Measurements from ENCODE around the gene PARVG. TPM values are rescaled to one million over a fixed set of nuclear protein-coding genes. Genes with fewer than 3 reads are reported as not detected.
"Not testable (repeated sequence)": the region's sequence is repeated elsewhere in the genome, so short reads cannot be mapped to it uniquely, and the experiment has no call there.

Gene PARVG
- total RNA-seq, 1 donor from 2014 or later: 3.1 TPM

DNA sequence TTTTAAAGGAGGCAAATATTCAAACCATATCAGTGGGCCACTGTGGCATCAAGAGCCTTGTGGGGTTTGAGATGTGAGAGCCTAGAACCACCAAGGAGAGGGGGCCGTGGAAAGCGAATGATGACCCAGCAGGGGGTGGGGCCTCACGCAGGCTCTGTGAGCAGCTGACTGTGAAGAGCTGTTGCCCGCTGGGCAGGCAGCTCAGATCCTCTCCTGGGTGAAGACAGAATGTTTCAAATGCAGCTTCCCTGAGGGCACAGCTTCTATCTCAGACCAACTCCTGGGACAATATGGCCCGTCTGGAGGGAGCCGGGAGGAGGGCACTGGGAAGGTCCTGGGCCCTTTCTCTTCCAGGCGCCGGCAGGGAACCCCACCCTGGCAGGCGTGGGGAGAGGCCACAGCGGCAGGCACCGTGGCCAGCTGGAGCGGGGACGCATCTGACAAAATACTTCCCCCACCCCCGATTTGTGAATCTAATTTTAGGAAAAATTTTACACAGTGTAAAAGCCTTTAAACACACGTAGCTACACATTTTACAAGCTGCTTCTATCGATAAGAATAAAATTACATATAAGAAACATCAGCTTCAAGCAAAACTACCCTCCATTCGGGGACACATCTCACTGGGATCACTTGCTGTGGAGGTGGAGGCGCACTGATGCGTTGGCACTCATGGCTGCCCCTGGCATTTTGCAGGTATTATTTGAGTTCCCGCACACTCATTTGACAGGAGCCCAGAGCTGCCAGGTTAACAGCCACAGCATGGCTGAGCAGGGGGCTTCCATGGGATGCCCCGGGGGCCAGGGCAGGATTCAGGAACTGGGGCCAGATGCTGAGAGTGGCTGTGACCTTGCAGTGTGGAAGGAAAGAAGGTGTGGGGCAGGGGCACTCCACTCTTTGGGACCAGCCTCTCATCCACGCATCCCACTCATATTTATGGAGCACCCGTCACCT is 40.3 kb downstream of the PARVG start:
- DNase-seq (ENCODE audit: missing footprints) (no peak), ATAC-seq (no peak)
- intact Hi-C loops (cut with DNase I): no loop called here

DNA sequence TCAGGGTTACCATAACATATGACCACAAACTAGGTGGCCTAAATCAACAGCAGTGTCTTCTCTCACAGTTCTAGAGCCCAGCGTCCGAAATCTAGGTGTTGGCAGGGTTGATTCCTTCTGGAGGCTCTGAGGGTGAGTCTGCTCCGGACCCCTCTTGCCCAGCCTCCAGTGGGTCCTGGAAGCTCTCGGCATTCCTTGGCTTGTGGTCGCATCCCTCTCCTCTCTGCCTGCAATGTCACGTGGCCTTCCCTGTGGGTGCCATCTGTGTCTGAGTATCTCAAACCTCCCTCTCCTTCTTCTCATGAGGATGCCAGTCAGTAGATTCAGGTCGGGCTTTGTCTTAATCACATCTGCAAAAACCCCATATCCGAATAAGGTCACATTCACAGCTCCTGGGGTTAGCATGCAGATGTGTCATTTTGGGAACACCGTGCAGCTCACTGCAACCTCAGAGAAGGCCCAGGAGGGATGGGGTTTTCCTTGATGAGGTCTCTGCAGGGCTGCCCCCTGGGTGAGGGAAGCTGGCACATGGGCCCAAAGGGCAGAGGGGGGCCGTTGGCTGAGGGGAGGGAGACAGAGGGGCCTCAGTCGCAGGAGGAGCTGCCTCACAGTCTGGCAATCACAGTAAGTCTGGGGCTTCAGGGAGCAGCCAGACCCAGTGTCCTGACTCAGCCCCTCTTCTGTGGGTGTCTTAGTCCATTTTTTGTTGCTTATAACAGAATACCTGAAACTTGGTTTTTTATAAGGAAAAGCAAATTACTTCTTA is 41.2 kb downstream of the PARVG start:
- ATAC-seq: no peak
- no peak for DNase-seq (ENCODE audit: missing footprints)
- intact Hi-C loops (cut with DNase I): no loop called here

- DNase-seq (ENCODE audit: missing footprints): no peak
- ATAC-seq: no peak
- intact Hi-C loops (cut with DNase I): no loop called here
Measured at GRCh38 chr22:44224166-44224565, 43.4 kb downstream of the PARVG start.

GRCh38 chr22:44225091-44225689 is 44.5 kb downstream of the PARVG start:
- ATAC-seq: no peak
- intact Hi-C loops (cut with DNase I): no loop called here
- DNase-seq (ENCODE audit: missing footprints): no peak

GRCh38 chr22:44225812-44226211 is 45.1 kb downstream of the PARVG start:
- DNase-seq (ENCODE audit: missing footprints): no peak
- no peak for ATAC-seq
- intact Hi-C loops (cut with DNase I): no loop called here

- DNase-seq (ENCODE audit: missing footprints) (no peak), ATAC-seq (no peak)
- intact Hi-C loops (cut with DNase I): no loop called here
Measured at GRCh38 chr22:44229331-44229730, 48.6 kb downstream of the PARVG start.

- DNase-seq (ENCODE audit: missing footprints): no peak
- no peak for ATAC-seq
- intact Hi-C loops (cut with DNase I): no loop called here
Measured at GRCh38 chr22:44229809-44230208, 49.1 kb downstream of the PARVG start.

DNA sequence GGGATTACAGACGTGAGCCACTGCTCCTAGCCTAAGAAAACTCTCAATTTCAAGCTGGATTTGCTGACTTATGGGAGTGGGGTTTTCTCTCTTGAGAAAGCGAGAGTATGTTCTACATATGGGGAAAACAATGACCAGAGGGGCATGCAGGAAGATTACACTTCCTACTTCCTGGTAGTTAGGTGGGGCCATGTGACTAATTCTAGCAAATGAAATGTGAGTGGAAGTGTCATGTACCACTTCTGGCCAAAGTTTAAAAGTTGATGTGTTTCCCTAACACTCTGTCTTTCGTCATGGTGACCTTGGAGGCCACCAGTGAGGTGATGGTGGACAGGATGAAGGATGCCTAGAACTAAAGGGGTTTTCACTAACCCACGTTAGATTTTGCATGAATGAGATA is 50.5 kb downstream of the PARVG start:
- ATAC-seq (no peak), DNase-seq (ENCODE audit: missing footprints) (no peak)
- intact Hi-C loops (cut with DNase I): no loop called here

GRCh38 chr22:44234372-44234771 is 53.6 kb downstream of the PARVG start:
- intact Hi-C loops (cut with DNase I); ATAC-seq; DNase-seq (ENCODE audit: missing footprints): not testable (repeated sequence)

GRCh38 chr22:44237290-44237689 is 56.6 kb downstream of the PARVG start:
- intact Hi-C loops (cut with DNase I): no loop called here

GRCh38 chr22:44241121-44241520 is 60.4 kb downstream of the PARVG start:
- intact Hi-C loops (cut with DNase I); DNase-seq (ENCODE audit: missing footprints); ATAC-seq: not testable (repeated sequence)

More at GRCh38 chr22:44237290-44237689, 56.6 kb downstream of the PARVG start:
- DNase-seq (ENCODE audit: missing footprints) (no peak), ATAC-seq (no peak)

DNA sequence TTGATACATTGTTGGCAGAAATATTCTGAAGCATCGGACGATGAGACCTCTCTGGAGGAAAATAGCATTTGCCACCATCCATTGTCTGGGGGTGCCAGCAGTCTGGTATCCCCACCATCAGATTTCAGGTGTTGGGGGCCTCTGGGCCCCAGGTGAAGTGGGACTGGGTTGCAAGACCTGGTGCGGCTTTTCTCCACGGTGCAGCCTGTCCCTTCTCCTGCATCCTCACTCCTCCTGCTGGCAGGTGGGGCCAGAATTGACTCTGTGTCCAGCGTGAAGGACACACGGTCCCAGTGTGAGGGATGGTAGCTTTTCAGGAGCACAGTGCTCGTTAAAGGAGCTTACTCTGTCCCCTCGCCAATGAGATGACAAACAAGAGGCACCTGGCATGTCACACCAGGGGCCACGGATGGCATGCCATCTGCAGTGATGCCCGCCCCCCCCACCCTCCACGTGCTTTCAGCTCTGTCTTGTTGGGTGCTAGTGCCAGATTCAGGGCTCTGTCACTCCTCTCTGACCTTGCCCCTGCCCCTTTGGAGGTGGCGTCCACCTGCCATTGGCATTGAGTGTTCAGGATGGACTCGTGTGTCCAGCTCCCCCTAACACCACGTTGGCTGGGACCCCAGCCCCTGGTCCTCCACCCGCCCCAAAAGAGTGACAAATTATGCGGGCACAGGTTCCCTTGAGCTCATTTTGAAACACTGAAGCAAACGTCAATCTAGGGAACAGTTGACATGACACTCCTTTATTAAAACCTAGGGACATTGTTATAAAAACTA is 62.4 kb downstream of the PARVG start:
- DNase-seq (ENCODE audit: missing footprints): no peak
- intact Hi-C loops (cut with DNase I): no loop called here
- no peak for ATAC-seq

GRCh38 chr22:44243761-44244160 is 63.0 kb downstream of the PARVG start:
- intact Hi-C loops (cut with DNase I): no loop called here
- ATAC-seq (no peak), DNase-seq (ENCODE audit: missing footprints) (no peak)

- DNase-seq (ENCODE audit: missing footprints) (no peak), ATAC-seq (no peak)
- intact Hi-C loops (cut with DNase I): no loop called here
Measured at GRCh38 chr22:44244265-44244822, 63.6 kb downstream of the PARVG start.

DNA sequence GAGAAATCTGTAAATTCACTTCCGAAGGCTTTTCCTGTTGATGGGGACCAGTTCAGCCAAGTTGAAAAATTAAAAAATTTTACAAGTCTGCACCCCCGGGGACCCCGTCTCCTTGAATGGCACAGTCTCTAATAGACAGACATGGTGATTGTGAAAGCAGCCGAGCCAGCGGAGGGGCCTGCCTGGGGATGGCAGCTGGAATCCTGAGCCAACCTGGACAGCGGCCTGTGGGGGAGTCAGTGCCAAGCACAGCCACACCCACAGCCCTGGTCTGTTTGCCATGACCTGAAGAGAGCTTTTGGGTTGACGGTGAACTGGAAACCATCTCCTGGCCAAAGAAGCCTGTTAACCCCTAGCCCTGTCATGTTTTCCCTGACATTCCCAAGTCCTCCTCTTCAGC is 64.7 kb downstream of the PARVG start:
- no peak for DNase-seq (ENCODE audit: missing footprints)
- peak; percentile 77 for ATAC-seq

DNA sequence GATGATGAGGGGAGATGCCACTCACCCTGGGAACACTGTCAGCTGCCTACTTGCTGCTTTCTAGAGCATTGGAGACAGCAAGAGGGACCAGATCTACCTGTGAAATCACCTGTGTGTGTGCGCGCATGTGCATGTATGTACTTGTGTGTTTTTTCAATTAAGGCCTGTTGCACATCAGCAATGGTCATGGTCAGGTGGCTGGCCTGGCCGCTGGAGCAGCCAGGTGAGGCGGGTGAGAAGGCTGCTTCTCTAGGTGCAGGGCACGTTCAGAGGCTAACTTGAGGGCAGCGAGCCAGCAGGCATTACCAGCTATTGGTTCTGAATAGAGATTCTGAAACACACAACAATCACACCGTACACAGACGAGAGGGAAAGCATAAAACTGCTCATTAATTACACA is 65.1 kb downstream of the PARVG start:
- DNase-seq (ENCODE audit: missing footprints) (no peak), ATAC-seq (no peak)
- intact Hi-C loops (cut with DNase I): no loop called here

More for the DNA sequence above, 64.7 kb downstream of the PARVG start:
- intact Hi-C loops (cut with DNase I): no loop called here

DNA sequence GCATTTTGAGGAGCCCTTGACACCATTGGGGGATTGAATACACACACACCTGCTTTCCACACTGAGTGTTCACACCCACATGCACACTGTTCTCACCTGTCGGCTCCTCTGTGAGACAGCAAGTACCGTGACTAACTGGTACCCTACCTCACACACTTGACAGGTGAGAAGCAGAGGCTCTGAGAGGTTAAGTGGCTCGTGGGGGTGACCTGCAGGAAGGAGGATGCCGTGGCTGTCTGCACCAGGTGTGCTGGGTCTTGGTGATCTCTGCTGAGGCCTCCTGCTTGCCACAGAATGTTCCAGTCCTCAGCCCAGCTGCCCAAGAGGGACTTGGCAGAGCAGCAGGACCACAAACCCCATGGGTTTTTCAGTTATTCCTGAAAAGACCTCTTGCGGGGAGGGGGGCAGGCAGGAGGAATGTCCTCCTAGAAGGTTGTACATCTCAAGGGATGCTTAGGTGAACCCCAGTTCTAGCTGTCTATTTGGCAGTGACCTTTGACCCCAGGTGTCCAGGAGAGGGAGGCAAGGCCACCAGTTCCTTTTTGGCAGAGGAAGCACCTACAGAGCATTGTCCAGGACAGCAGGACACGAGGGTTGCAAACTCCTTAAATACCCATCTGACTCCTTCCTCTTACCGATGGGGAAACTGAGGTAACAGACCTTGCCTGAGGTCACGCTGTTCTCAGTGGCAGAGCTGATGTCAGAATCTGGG is 66.0 kb downstream of the PARVG start:
- DNase-seq (ENCODE audit: missing footprints): no peak
- ATAC-seq: no peak
- intact Hi-C loops (cut with DNase I): no loop called here

- no peak for DNase-seq (ENCODE audit: missing footprints)
- intact Hi-C loops (cut with DNase I): no loop called here
- ATAC-seq: no peak
Measured at GRCh38 chr22:44247346-44247745, 66.6 kb downstream of the PARVG start.

All from Right ventricle myocardium inferior (tissue), 1 donor.